Skin epidermis (tissue), 12 donors: Measurements from ENCODE around the gene FGF14.

Experiments
- H3K27ac ChIP-seq, 21 experiments: fragments of 200-600 bp; sonication (generic) in 11 of 21; one replicate each; pipeline ENCODE4 v1.5.0; 2020; ENCODE audit warnings: mild to moderate bottlenecking in 3 of 21, inconsistent platforms in 2 of 21, moderate library complexity in 2 of 21
- H3K4me3 ChIP-seq, 7 experiments: fragments of 200-600 bp; sonication (generic) in 2 of 7; one replicate each; pipeline ENCODE4 v1.5.0; 2020; ENCODE audit warnings: inconsistent platforms in 2 of 7, mild to moderate bottlenecking in 2 of 7, moderate library complexity in 1 of 7

FGF14 gene

GRCh38 chr13:102401766-102402165 lies at the start of gene FGF14:
Gene FGF14, minus strand, starts transcription at chr13:102402048.
- Histone ChIP-seq H3K27ac (peak within 1 kb of the TSS in 5 of 21 experiments; percentile 8 to 71 (median 57)), H3K4me3 (peak within 1 kb of the TSS in 6 of 7 experiments; percentile 22 to 45 (median 32))

GRCh38 chr13:102443249-102443648 lies 41.4 kb upstream of the FGF14 start:
- Histone ChIP-seq H3K27ac (no peak overlapping the region), H3K4me3 (no peak overlapping the region)

GRCh38 chr13:102441085-102441484 lies 39.2 kb upstream of the FGF14 start:
- H3K27ac ChIP-seq = no peak overlapping the region
- no peak overlapping the region for H3K4me3 ChIP-seq

- Histone ChIP-seq H3K4me3 (no peak overlapping the region), H3K27ac (no peak overlapping the region)
Observed at GRCh38 chr13:102440259-102440936, 38.5 kb upstream of the FGF14 start.

GRCh38 chr13:102422690-102423089 lies 20.8 kb upstream of the FGF14 start:
- Histone ChIP-seq H3K27ac (no peak overlapping the region), H3K4me3 (no peak overlapping the region)

- no peak overlapping the region for H3K27ac ChIP-seq
- H3K4me3 ChIP-seq = no peak overlapping the region
Observed at GRCh38 chr13:102405499-102406100, 3.8 kb upstream of the FGF14 start.

GRCh38 chr13:102402290-102402689 lies 442 bp upstream of the FGF14 start:
- peak overlapping the region in 3 of 7 experiments; percentile 4 to 45 (median 37) for H3K4me3 ChIP-seq
- peak overlapping the region in 3 of 21 experiments; percentile 8 to 34 (median 27) for H3K27ac ChIP-seq

GRCh38 chr13:102401265-102401664 lies 583 bp downstream of the FGF14 start:
- H3K27ac ChIP-seq = peak overlapping the region in 1 of 21 experiments; percentile 69
- H3K4me3 ChIP-seq = peak overlapping the region in 5 of 7 experiments; percentile 22 to 45 (median 33)

- Histone ChIP-seq H3K4me3 (peak overlapping the region; percentile 22 to 45 (median 32)), H3K27ac (peak overlapping the region in 6 of 21 experiments; percentile 10 to 71 (median 56))
Observed at GRCh38 chr13:102400675-102401145, 1.1 kb downstream of the FGF14 start.

GRCh38 chr13:102399791-102400674 lies 1.8 kb downstream of the FGF14 start:
- Histone ChIP-seq H3K4me3 (peak overlapping the region; percentile 22 to 45 (median 32)), H3K27ac (peak overlapping the region in 8 of 21 experiments; percentile 10 to 71 (median 53))

- no peak overlapping the region for H3K27ac ChIP-seq
- H3K4me3 ChIP-seq = no peak overlapping the region
Observed at GRCh38 chr13:102395939-102396338, 5.9 kb downstream of the FGF14 start.

GRCh38 chr13:102395174-102395573 lies 6.7 kb downstream of the FGF14 start:
- H3K27ac ChIP-seq = peak overlapping the region in 11 of 21 experiments; percentile 37 to 84 (median 77)
- peak overlapping the region in 6 of 7 experiments; percentile 76 to 89 (median 78) for H3K4me3 ChIP-seq

GRCh38 chr13:102394158-102395053 lies 7.4 kb downstream of the FGF14 start:
- peak overlapping the region; percentile 76 to 89 (median 80) for H3K4me3 ChIP-seq
- peak overlapping the region; percentile 38 to 84 (median 72) for H3K27ac ChIP-seq

GRCh38 chr13:102392481-102393209 lies 9.2 kb downstream of the FGF14 start:
- Histone ChIP-seq H3K4me3 (no peak overlapping the region), H3K27ac (no peak overlapping the region)

- no peak overlapping the region for H3K27ac ChIP-seq
- H3K4me3 ChIP-seq = no peak overlapping the region
Observed at GRCh38 chr13:102386461-102386860, 15.4 kb downstream of the FGF14 start.

- Histone ChIP-seq H3K4me3 (no peak overlapping the region), H3K27ac (no peak overlapping the region)
Observed at GRCh38 chr13:102380012-102380411, 21.8 kb downstream of the FGF14 start.

- no peak overlapping the region for H3K4me3 ChIP-seq
- H3K27ac ChIP-seq = no peak overlapping the region
Observed at GRCh38 chr13:102376318-102376717, 25.5 kb downstream of the FGF14 start.

GRCh38 chr13:102374726-102375125 lies 27.1 kb downstream of the FGF14 start:
- Histone ChIP-seq H3K27ac (no peak overlapping the region), H3K4me3 (no peak overlapping the region)
